A549 (cell line): ENCODE results near the gene IL11RA. TPM values are rescaled to one million over a fixed set of nuclear protein-coding genes. Genes with fewer than 3 reads are reported as not detected.

ENCODE experiments used
- ATAC-seq, 2 experiments: fragments of 200-7000 bp in 1 of 2; fragments of >200 bp in 1 of 2; cut with Nextera tagmentation in 1 of 2; cut with Tn5 transposase in 1 of 2; 3 replicates each; pipeline versions ENCODE4 v1.8.0 to v1.9.1; 2018 to 2020; ENCODE audit warnings: mild to moderate bottlenecking in 1 of 2, moderate library complexity in 1 of 2
- CTCF ChIA-PET: fragments of 300-600 bp; sonication (Branson Sonifier 250); formaldehyde crosslinking; extraction: SDS; loops from one replicate; lab custom pipeline; 2021; ENCODE audit warnings: antibody characterized with exemption, inconsistent platforms; lab: Yijun Ruan, JAX
- POLR2A ChIA-PET: fragments of 350-600 bp; formaldehyde crosslinking; extraction: SDS; loops from one replicate; lab custom pipeline; 2021; ENCODE audit warnings: antibody characterized with exemption, inconsistent platforms; lab: Yijun Ruan, JAX
- DNase-seq, 2 experiments: peaks; one replicate each; pipeline versions ENCODE4 v3.0.0 to v3.0.0-alpha.2; 2011 to 2016; ENCODE audit warnings: low read depth in 1 of 2, low spot score in 1 of 2
- FAIRE-seq: peaks from 2 replicates; lab custom pipeline; 2011; peaks lifted over from hg19 to GRCh38; lab: Jason Lieb, UNC
- H3K27ac ChIP-seq, 2 experiments: fragments of >200 bp; sonication (Bioruptor Twin); formaldehyde crosslinking; 3 replicates each; pipeline ENCODE4 v1.5.1; 2016 to 2017
- H3K4me1 ChIP-seq: fragments of >200 bp; sonication (Bioruptor Twin); formaldehyde crosslinking; 3 replicates; pipeline ENCODE4 v1.6.1; 2016
- H3K4me2 ChIP-seq: fragments of >200 bp; sonication (Bioruptor Twin); formaldehyde crosslinking; 3 replicates; pipeline ENCODE4 v1.6.1; 2016
- H3K4me3 ChIP-seq: fragments of >200 bp; sonication (Bioruptor Twin); formaldehyde crosslinking; 3 replicates; pipeline ENCODE4 v1.5.1; 2016
- H3K9me3 ChIP-seq: fragments of >200 bp; sonication (Bioruptor Twin); formaldehyde crosslinking; 3 replicates; pipeline ENCODE4 v1.6.1; 2016
- FOXS1 ChIP-seq: fragments of 250-450 bp; sonication (Bioruptor Pico); IDR thresholded peaks from 2 replicates; pipeline ENCODE4 v1.5.0; 2020; ENCODE audit warnings: mild to moderate bottlenecking, moderate library complexity
- GATA3 ChIP-seq: IDR thresholded peaks from 2 replicates; pipeline ENCODE4 v1.6.1; 2012; ENCODE audit warnings: borderline replicate concordance
- HMGXB4 ChIP-seq: fragments of 250-450 bp; sonication (Bioruptor Pico); IDR thresholded peaks from 2 replicates; pipeline ENCODE4 v1.5.0; 2021; ENCODE audit warnings: mild to moderate bottlenecking, moderate library complexity, borderline replicate concordance
- HOXB13 ChIP-seq: fragments of 250-450 bp; sonication (Bioruptor Pico); IDR thresholded peaks from 2 replicates; pipeline ENCODE4 v1.5.0; 2020; ENCODE audit warnings: low read depth, mild to moderate bottlenecking, moderate library complexity
- JUN ChIP-seq, 2 experiments: fragments of >200 bp; sonication (Bioruptor Twin); formaldehyde crosslinking; IDR thresholded peaks; 2 replicates in 1 of 2; 3 replicates in 1 of 2; pipeline ENCODE4 v1.6.1; 2016 to 2017
- PHF8 ChIP-seq: fragments of 200-600 bp; sonication (generic); IDR thresholded peaks from 2 replicates; pipeline ENCODE4 v1.6.1; 2016; ENCODE audit warnings: low read depth, mild to moderate bottlenecking, antibody characterized with exemption, moderate library complexity, borderline replicate concordance
- POLR2A ChIP-seq: IDR thresholded peaks from 2 replicates; pipeline ENCODE4 v1.6.1; 2012; ENCODE audit warnings: mild to moderate bottlenecking, low read length
- RARB ChIP-seq: fragments of 250-450 bp; sonication (Bioruptor Pico); IDR thresholded peaks from 2 replicates; pipeline ENCODE4 v1.8.0; 2021; ENCODE audit warnings: mild to moderate bottlenecking, moderate library complexity
- RNF2 ChIP-seq: fragments of 200-600 bp; sonication (generic); IDR thresholded peaks from 2 replicates; pipeline ENCODE4 v1.6.1; 2016; ENCODE audit warnings: low read depth, mild to moderate bottlenecking, antibody characterized with exemption, moderate library complexity, borderline replicate concordance
- ZC3H11A ChIP-seq: fragments of 450-650 bp; IDR thresholded peaks from 2 replicates; pipeline ENCODE4 v1.6.1; 2014; ENCODE audit warnings: antibody characterized with exemption, mild to moderate bottlenecking
- WGBS: methylation state at CpG from one replicate; pipeline ENCODE4 v1.1.6; 2017; ENCODE audit errors: missing lambda C conversion rate; 5-methylcytosine and 5-hydroxymethylcytosine counted together
- polyA plus RNA-seq, 4 experiments: library from polyadenylated mRNA; depleted of rRNA in 3 of 4; stranded (reverse); fragments of >200 nt; fragmentation: RNase III in 1 of 4; extraction: RNeasy Plus Mini Kit Qiagen cat#74134 plus additional on column Dnase treatment in 1 of 4; gene quantifications; 2 replicates in 3 of 4; 3 replicates in 1 of 4; pipeline ENCODE4 v1.2.3, GENCODE V29; 2011 to 2017
- TF ChIP-seq, protein P1 (sequence below): fragments of 450-650 bp; IDR thresholded peaks from 2 replicates; pipeline ENCODE4 v1.6.1; 2014; ENCODE audit warnings: antibody characterized with exemption
- TF ChIP-seq, protein P2 (sequence below): fragments of >200 bp; sonication (Bioruptor Twin); formaldehyde crosslinking; IDR thresholded peaks from 3 replicates; pipeline ENCODE4 v1.6.1; 2016
- TF ChIP-seq, protein P3 (sequence below): IDR thresholded peaks from 2 replicates; pipeline ENCODE4 v1.6.1; 2012
- TF ChIP-seq, protein P4 (sequence below): fragments of 150-350 bp; IDR thresholded peaks from 2 replicates; pipeline ENCODE4 v1.6.1; 2014; ENCODE audit warnings: low read depth, mild to moderate bottlenecking, low read length

IL11RA gene
- polyA plus RNA-seq, 2 of the 4 experiments (the other 2 are of a cell fraction) = 5.6 to 6.8 TPM

- ATAC-seq (peak; percentile 22 to 28; a peak in 4 of 6 replicates), FAIRE-seq (no peak), DNase-seq (no peak)
- H3K4me3 ChIP-seq = peak overlapping the region; percentile 75
- ChIA-PET CTCF (interaction anchor here (0.9 to 17.0 kb wide), 8 partner anchors 9 to 63 kb away, joined by 3 to 429 read pairs (median 4); partner anchors contain the start of genes ARID3C and SIGMAR1), POLR2A (no interaction called here)
- no peaks in the 10 kb centered on the region for H3K9me3 ChIP-seq
- no peak for TF ChIP-seq ZC3H11A
- H3K4me1 ChIP-seq = peaks cover 18% of the 10 kb centered on the region; the same call in 1 of the 3 replicates
- H3K27ac ChIP-seq = peak overlapping the region; percentile 91 to 94
- peak overlapping the region; percentile 96 for H3K4me2 ChIP-seq
- WGBS = 55% methylated on average over 9 of the region's 10 CpGs
Observed at GRCh38 chr9:34611251-34611810, 40.7 kb upstream of the IL11RA start.

DNA sequence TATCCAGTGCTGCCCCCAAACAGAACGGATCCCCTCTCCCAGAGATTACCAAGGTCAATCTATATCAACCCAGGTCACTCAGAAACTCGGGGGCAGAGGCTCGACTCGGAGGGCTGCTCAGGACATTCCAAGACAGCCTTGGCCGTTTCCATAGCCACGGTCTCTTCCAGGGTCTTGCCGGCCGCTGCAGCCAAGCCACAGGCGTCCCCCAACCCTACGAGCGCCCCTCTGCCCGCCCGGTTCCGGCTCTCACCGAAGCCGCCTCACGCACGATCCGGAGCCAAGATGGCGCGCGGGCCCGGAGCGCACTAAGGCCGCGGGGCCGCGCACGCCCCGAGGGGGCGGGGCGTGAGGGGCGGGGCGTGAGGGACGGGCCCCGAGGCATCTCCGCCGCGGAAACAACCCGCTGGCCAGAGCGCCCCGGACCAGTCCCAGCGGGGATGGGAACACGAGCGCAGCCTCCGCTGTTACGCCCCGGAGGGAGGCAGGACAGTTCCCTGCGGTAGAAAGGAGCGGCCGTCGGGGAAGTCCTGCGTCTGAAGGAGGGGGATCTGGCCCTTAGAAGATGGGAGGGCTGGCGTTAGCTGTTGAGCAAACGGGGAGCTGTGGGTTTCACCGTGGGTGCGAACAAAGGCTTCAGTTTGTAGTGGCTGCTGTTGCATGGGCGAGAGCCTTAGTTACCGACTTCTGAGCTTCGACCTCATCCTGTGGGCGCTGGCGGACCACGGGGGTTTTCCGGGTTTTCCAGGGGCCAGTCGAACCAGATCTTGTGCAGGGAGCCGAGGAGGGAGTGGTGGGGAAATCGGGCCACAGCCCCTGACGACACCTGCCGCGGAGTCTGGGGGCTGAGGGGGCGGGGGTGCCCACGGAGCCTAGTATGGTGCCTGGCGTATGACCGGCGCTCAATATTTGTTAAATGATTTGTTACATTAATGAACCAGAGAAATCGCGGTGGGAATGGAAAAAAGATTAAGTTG is 39.9 kb upstream of the IL11RA start, which contains the start of gene RPP25L:
RPP25L (minus strand) TSS at position 287 of the 977 bp plus-strand sequence. CDS start 801 bp downstream, outside the sequence.
- no peak for FAIRE-seq
- Histone ChIP-seq H3K9me3 (no peaks in the 10 kb centered on the region), H3K27ac (peak within 1 kb of the TSS; percentile 91 to 94), H3K4me1 (peaks cover 18% of the 10 kb centered on the region; the same call in 1 of the 3 replicates), H3K4me2 (peak within 1 kb of the TSS; percentile 96), H3K4me3 (peak within 1 kb of the TSS; percentile 75)
- ChIA-PET CTCF (interaction anchor here (0.7 to 17.0 kb wide), 15 partner anchors 9 to 152 kb away, joined by 3 to 429 read pairs (median 5); partner anchors contain the start of genes ARID3C, GALT and SIGMAR1), POLR2A (interaction anchor here (0.6 to 1.1 kb wide), 3 partner anchors 22 to 232 kb away, joined by 3 read pairs; partner anchors contain the start of gene SIGMAR1)
- peak; percentile 78 to 86 for DNase-seq
- peak; percentile 85 to 95 for ATAC-seq
- WGBS = 2% methylated on average over 44 of the region's 77 CpGs
- TF ChIP-seq RARB (no peak), GATA3 (peak; percentile 8; the same call in 1 of the 2 replicates), HOXB13 (no peak), POLR2A (peak; percentile 90), HMGXB4 (CRISPR knock-in tag) (no peak), FOXS1 (CRISPR knock-in tag) (no peak), RNF2 (peak; percentile 54; the same call in 1 of the 2 replicates), JUN (IDR thresholded peaks at IDR 0.05) (peak; percentile 89 to 91), PHF8 (peak; percentile 87)
- TF ChIP-seq, protein P1, sequence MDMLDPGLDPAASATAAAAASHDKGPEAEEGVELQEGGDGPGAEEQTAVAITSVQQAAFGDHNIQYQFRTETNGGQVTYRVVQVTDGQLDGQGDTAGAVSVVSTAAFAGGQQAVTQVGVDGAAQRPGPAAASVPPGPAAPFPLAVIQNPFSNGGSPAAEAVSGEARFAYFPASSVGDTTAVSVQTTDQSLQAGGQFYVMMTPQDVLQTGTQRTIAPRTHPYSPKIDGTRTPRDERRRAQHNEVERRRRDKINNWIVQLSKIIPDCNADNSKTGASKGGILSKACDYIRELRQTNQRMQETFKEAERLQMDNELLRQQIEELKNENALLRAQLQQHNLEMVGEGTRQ = no peak
- TF ChIP-seq, protein P2, sequence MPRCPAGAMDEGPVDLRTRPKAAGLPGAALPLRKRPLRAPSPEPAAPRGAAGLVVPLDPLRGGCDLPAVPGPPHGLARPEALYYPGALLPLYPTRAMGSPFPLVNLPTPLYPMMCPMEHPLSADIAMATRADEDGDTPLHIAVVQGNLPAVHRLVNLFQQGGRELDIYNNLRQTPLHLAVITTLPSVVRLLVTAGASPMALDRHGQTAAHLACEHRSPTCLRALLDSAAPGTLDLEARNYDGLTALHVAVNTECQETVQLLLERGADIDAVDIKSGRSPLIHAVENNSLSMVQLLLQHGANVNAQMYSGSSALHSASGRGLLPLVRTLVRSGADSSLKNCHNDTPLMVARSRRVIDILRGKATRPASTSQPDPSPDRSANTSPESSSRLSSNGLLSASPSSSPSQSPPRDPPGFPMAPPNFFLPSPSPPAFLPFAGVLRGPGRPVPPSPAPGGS = peak; percentile 86
- TF ChIP-seq, protein P3, sequence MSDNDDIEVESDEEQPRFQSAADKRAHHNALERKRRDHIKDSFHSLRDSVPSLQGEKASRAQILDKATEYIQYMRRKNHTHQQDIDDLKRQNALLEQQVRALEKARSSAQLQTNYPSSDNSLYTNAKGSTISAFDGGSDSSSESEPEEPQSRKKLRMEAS = peak; percentile 71
- TF ChIP-seq, protein P4, sequence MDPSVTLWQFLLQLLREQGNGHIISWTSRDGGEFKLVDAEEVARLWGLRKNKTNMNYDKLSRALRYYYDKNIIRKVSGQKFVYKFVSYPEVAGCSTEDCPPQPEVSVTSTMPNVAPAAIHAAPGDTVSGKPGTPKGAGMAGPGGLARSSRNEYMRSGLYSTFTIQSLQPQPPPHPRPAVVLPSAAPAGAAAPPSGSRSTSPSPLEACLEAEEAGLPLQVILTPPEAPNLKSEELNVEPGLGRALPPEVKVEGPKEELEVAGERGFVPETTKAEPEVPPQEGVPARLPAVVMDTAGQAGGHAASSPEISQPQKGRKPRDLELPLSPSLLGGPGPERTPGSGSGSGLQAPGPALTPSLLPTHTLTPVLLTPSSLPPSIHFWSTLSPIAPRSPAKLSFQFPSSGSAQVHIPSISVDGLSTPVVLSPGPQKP = no peak
